ENCODE results near the gene NUDT16L1. TPM values are rescaled to one million over a fixed set of nuclear protein-coding genes. Genes with fewer than 3 reads are reported as not detected.

NUDT16L1 gene
- total and polyA plus RNA-seq, 2 of the 13 experiments (the other 11 are each of a cell fraction or from before 2014, with no cell fraction given) = 28.0 to 40.5 TPM

DNA sequence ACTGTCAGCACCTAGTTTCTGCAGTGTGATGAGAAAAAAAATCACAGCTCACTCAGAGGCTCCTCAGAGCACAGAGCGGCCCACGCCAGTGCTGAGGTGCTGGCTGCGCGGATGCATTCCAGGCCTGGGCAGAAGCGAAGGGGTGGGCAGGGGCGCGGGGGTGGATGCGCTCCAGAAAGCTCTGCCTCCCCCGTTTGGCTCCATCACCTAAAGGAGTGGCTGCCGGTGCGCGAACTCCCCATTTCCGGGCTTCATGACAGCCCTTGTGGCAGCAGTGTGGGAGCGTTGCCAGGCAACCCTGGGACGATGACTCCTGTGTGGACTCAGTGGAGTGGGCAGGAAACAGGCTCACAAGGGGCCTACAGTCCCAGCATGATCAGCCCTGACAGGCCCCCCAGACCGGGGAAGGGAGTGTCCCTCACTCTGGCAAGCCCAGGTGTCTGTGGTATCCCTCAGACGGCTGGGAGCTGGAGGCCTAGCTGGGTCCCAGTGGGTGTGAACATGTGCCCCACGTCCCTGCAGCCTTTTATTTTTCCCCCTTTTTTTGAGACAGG is 32.8 kb upstream of the NUDT16L1 start (continued):
- TF ChIP-seq DNMT3B (CRISPR knock-in tag; conservative IDR thresholded peaks at IDR 0.05) (no peak), ELF3 (CRISPR knock-in tag; IDR thresholded peaks at IDR 0.05) (peak; percentile 39; the same call in 1 of the 2 replicates), ZNF589 (CRISPR knock-in tag; conservative IDR thresholded peaks at IDR 0.05) (no peak), ZNF558 (CRISPR knock-in tag; IDR thresholded peaks at IDR 0.05; ENCODE audit: borderline replicate concordance) (no peak), CCAR2 (optimal IDR thresholded peaks at IDR 0.05; ENCODE audit: low read depth, low read length) (no peak), ZNF670 (CRISPR knock-in tag; IDR thresholded peaks at IDR 0.05; ENCODE audit: borderline replicate concordance) (peak; percentile 54; the same call in 1 of the 2 replicates), HNRNPL (IDR thresholded peaks at IDR 0.05; ENCODE audit: low read depth, low read length) (0 out of 2 replicates have a peak, but pooled peaks have one; percentile 20), HNF4A (CRISPR knock-in tag; IDR thresholded peaks at IDR 0.05) (peak; percentile 23; the same call in 1 of the 2 replicates)
- TF ChIP-seq, protein P1, sequence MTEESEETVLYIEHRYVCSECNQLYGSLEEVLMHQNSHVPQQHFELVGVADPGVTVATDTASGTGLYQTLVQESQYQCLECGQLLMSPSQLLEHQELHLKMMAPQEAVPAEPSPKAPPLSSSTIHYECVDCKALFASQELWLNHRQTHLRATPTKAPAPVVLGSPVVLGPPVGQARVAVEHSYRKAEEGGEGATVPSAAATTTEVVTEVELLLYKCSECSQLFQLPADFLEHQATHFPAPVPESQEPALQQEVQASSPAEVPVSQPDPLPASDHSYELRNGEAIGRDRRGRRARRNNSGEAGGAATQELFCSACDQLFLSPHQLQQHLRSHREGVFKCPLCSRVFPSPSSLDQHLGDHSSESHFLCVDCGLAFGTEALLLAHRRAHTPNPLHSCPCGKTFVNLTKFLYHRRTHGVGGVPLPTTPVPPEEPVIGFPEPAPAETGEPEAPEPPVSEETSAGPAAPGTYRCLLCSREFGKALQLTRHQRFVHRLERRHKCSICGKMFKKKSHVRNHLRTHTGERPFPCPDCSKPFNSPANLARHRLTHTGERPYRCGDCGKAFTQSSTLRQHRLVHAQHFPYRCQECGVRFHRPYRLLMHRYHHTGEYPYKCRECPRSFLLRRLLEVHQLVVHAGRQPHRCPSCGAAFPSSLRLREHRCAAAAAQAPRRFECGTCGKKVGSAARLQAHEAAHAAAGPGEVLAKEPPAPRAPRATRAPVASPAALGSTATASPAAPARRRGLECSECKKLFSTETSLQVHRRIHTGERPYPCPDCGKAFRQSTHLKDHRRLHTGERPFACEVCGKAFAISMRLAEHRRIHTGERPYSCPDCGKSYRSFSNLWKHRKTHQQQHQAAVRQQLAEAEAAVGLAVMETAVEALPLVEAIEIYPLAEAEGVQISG (CRISPR knock-in tag; IDR thresholded peaks at IDR 0.05) = no peak
- TF ChIP-seq, protein P2, sequence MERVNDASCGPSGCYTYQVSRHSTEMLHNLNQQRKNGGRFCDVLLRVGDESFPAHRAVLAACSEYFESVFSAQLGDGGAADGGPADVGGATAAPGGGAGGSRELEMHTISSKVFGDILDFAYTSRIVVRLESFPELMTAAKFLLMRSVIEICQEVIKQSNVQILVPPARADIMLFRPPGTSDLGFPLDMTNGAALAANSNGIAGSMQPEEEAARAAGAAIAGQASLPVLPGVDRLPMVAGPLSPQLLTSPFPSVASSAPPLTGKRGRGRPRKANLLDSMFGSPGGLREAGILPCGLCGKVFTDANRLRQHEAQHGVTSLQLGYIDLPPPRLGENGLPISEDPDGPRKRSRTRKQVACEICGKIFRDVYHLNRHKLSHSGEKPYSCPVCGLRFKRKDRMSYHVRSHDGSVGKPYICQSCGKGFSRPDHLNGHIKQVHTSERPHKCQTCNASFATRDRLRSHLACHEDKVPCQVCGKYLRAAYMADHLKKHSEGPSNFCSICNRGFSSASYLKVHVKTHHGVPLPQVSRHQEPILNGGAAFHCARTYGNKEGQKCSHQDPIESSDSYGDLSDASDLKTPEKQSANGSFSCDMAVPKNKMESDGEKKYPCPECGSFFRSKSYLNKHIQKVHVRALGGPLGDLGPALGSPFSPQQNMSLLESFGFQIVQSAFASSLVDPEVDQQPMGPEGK (CRISPR knock-in tag; IDR thresholded peaks at IDR 0.05) = peak; percentile 55
- TF ChIP-seq, protein P3, sequence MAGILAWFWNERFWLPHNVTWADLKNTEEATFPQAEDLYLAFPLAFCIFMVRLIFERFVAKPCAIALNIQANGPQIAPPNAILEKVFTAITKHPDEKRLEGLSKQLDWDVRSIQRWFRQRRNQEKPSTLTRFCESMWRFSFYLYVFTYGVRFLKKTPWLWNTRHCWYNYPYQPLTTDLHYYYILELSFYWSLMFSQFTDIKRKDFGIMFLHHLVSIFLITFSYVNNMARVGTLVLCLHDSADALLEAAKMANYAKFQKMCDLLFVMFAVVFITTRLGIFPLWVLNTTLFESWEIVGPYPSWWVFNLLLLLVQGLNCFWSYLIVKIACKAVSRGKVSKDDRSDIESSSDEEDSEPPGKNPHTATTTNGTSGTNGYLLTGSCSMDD (CRISPR knock-in tag; IDR thresholded peaks at IDR 0.05) = no peak

All from HepG2 (cell line).